Inflammatory macrophage (primary cell): ENCODE measurements around the gene ARHGAP9.
"Not testable (repeated sequence)": the region's sequence is repeated elsewhere in the genome, so short reads cannot be mapped to it uniquely, and the experiment has no call there.

Experiments used
- DNase-seq, 2 donors: peaks; one replicate each; pipeline ENCODE4 v3.0.0-alpha.2; 2020 to 2022

The ARHGAP9 gene

GRCh38 chr12:57517187-57517586 is 37.5 kb upstream of the ARHGAP9 start:
- DNase-seq, result no peak

- no peak for DNase-seq
Measured at GRCh38 chr12:57516617-57517153, 37.0 kb upstream of the ARHGAP9 start.

- no peak for DNase-seq
Measured at GRCh38 chr12:57515934-57516541, 36.4 kb upstream of the ARHGAP9 start.

GRCh38 chr12:57515408-57515933 is 35.8 kb upstream of the ARHGAP9 start:
- DNase-seq, result no peak

- no peak for DNase-seq
Measured at GRCh38 chr12:57514720-57515407, 35.2 kb upstream of the ARHGAP9 start.

- DNase-seq, result not testable (repeated sequence)
Measured at GRCh38 chr12:57514246-57514645, 34.6 kb upstream of the ARHGAP9 start.

GRCh38 chr12:57513677-57514076 is 34.0 kb upstream of the ARHGAP9 start:
- not testable (repeated sequence) for DNase-seq

- no peak for DNase-seq
Measured at GRCh38 chr12:57513266-57513665, 33.6 kb upstream of the ARHGAP9 start.

- no peak for DNase-seq
Measured at GRCh38 chr12:57512665-57513064, 33.0 kb upstream of the ARHGAP9 start.

GRCh38 chr12:57511588-57512325 is 32.1 kb upstream of the ARHGAP9 start:
- DNase-seq, result no peak

GRCh38 chr12:57511161-57511560 is 31.5 kb upstream of the ARHGAP9 start:
- no peak for DNase-seq

- DNase-seq, result not testable (repeated sequence)
Measured at GRCh38 chr12:57507796-57508195, 28.1 kb upstream of the ARHGAP9 start.

- not testable (repeated sequence) for DNase-seq
Measured at GRCh38 chr12:57506541-57506940, 26.9 kb upstream of the ARHGAP9 start.

GRCh38 chr12:57502311-57502969 is 22.8 kb upstream of the ARHGAP9 start:
- DNase-seq, result not testable (repeated sequence)

- DNase-seq, result no peak
Measured at GRCh38 chr12:57500213-57500612, 20.5 kb upstream of the ARHGAP9 start.

- no peak for DNase-seq
Measured at GRCh38 chr12:57498571-57498970, 18.9 kb upstream of the ARHGAP9 start.

- DNase-seq, result no peak
Measured at GRCh38 chr12:57498132-57498502, 18.5 kb upstream of the ARHGAP9 start.

- DNase-seq, result no peak
Measured at GRCh38 chr12:57497223-57498131, 17.8 kb upstream of the ARHGAP9 start.

- no peak for DNase-seq
Measured at GRCh38 chr12:57496822-57497221, 17.2 kb upstream of the ARHGAP9 start.

GRCh38 chr12:57495051-57495701 is 15.5 kb upstream of the ARHGAP9 start:
- not testable (repeated sequence) for DNase-seq
